ENCODE measurements around the gene SHROOM3. TPM values are rescaled to one million over a fixed set of nuclear protein-coding genes. Genes with fewer than 3 reads are reported as not detected.

Gene SHROOM3
- 3.6 to 5.6 TPM (median 5.0 TPM) in 5 replicates for total RNA-seq (2022; extraction: Qiagen RNA extraction; ENCODE audit: low read depth)

GRCh38 chr4:76434901-76435527 lies at the start of gene SHROOM3:
Gene SHROOM3 (plus strand): TSS chr4:76435229. CDS start chr4:76436053, 824 bp downstream.

GRCh38 chr4:76420762-76421581 lies 14.1 kb upstream of the SHROOM3 start, which contains the start of gene CCDC158:
Gene CCDC158 (minus strand): TSS chr4:76421141. CDS start chr4:76403207, 17,934 bp downstream.

Other genes starting within 250 kb of the SHROOM3 start
- gene SCARB2, start 221.4 kb upstream of the SHROOM3 start, total RNA-seq (2022; extraction: Qiagen RNA extraction; ENCODE audit: low read depth): 44.4 to 56.8 TPM (median 54.5 TPM) in 5 replicates
- gene FAM47E, start 183.5 kb upstream of the SHROOM3 start, total RNA-seq (2022; extraction: Qiagen RNA extraction; ENCODE audit: low read depth): 0.13 to 0.59 TPM (median 0.14 TPM) in 3 of 5 replicates, not detected in the others
- gene STBD1, start 128.5 kb upstream of the SHROOM3 start, total RNA-seq (2022; extraction: Qiagen RNA extraction; ENCODE audit: low read depth): 6.5 to 7.1 TPM (median 6.9 TPM) in 5 replicates
- gene CCDC158, start 14.1 kb upstream of the SHROOM3 start, total RNA-seq (2022; extraction: Qiagen RNA extraction; ENCODE audit: low read depth): 0.02 to 0.03 TPM in 2 of 5 replicates, not detected in the others

Data from A549 treated with DMSO at 1 μM for 4 hours (cell line).